ENCODE results near the gene CTNNA3.

DNA sequence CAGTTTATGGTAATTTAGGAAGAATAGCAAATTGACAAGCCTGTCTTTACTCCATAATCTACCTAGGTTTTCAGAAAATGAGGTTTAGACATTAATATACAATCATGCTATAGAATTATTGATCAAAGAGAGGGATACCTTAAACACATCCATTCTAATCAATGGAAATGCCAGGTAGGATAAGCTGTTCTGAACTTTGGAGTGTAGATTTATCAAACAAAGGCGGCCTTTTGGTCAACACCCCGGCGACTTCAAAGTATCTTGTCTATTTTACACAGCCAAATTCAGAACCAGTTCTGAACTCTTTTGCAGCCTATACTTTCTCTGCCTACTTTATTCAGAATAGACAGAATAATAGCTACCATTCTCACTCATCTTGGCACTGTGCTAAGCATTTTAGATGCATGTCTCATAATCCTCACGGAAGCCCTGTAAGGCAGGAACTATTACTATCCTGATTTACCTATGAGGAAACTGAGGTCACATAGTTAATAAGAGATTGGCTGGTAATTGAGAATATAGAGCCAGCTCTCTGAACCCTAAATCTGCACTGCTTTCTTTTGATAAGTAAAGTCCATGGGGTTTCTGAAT is 1412.0 kb downstream of the CTNNA3 start:
- TF ChIP-seq, protein P1, sequence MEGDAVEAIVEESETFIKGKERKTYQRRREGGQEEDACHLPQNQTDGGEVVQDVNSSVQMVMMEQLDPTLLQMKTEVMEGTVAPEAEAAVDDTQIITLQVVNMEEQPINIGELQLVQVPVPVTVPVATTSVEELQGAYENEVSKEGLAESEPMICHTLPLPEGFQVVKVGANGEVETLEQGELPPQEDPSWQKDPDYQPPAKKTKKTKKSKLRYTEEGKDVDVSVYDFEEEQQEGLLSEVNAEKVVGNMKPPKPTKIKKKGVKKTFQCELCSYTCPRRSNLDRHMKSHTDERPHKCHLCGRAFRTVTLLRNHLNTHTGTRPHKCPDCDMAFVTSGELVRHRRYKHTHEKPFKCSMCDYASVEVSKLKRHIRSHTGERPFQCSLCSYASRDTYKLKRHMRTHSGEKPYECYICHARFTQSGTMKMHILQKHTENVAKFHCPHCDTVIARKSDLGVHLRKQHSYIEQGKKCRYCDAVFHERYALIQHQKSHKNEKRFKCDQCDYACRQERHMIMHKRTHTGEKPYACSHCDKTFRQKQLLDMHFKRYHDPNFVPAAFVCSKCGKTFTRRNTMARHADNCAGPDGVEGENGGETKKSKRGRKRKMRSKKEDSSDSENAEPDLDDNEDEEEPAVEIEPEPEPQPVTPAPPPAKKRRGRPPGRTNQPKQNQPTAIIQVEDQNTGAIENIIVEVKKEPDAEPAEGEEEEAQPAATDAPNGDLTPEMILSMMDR (IDR thresholded peaks at IDR 0.05), result no peak
- no peak for TF ChIP-seq POLR2A (IDR thresholded peaks at IDR 0.05)
